SK-N-SH treated with all-trans-retinoic acid at 6 μM for 48 hours (cell line): Measurements from ENCODE around the gene PTTG2.

Experiments
- ARNTL ChIP-seq: fragments of 450-650 bp; formaldehyde crosslinking; IDR thresholded peaks from 2 replicates; pipeline ENCODE4 v1.5.0; 2020; ENCODE audit warnings: low read depth, mild to moderate bottlenecking, moderate library complexity, borderline replicate concordance
- BACH2 ChIP-seq: fragments of 250-450 bp; sonication (Bioruptor Pico); IDR thresholded peaks from 2 replicates; pipeline ENCODE4 v1.9.0; 2021; ENCODE audit warnings: mild to moderate bottlenecking, borderline replicate concordance
- RARB ChIP-seq: fragments of 250-450 bp; sonication (Bioruptor Pico); IDR thresholded peaks from 2 replicates; pipeline ENCODE4 v1.8.0; 2021; ENCODE audit warnings: mild to moderate bottlenecking, moderate library complexity
- ZC3H10 ChIP-seq: fragments of 250-450 bp; sonication (Bioruptor Pico); IDR thresholded peaks from 2 replicates; pipeline ENCODE4 v1.5.1; 2021; ENCODE audit warnings: mild to moderate bottlenecking, moderate library complexity
- ZFP30 ChIP-seq: fragments of 450-650 bp; formaldehyde crosslinking; IDR thresholded peaks from 2 replicates; pipeline ENCODE4 v1.5.0; 2022; ENCODE audit warnings: mild to moderate bottlenecking, moderate library complexity
- ZNF565 ChIP-seq: fragments of 450-650 bp; formaldehyde crosslinking; conservative IDR thresholded peaks from 2 replicates; pipeline ENCODE4 v1.5.0; 2020; ENCODE audit warnings: low read depth, mild to moderate bottlenecking, moderate library complexity
- TF ChIP-seq, protein P1 (sequence below): fragments of 250-450 bp; sonication (Bioruptor Pico); IDR thresholded peaks from 2 replicates; pipeline ENCODE4 v1.8.0; 2020; ENCODE audit warnings: mild to moderate bottlenecking, moderate library complexity, borderline replicate concordance
- TF ChIP-seq, protein P2 (sequence below): fragments of 250-450 bp; sonication (Bioruptor Pico); IDR thresholded peaks from 2 replicates; pipeline ENCODE4 v1.5.1; 2020; ENCODE audit warnings: low read depth, mild to moderate bottlenecking, moderate library complexity

DNA sequence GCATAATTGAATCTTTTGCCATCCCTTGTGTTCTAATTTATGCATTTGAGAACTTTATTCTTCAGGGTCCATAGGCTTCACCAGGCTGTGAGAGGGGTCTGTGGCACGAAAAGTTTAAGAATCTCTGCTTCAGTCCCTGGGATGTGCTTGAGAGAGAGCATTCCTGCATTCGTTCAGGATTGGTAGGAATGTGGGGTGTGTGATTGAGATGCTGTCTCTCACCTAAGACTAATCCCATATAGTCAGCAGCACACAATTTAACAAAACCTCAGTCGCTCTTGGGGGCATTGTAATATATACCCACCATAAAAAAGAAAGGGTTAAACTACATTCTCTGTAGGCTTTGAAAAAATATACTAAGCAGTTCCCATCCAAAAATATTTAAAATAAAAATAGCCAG, 41.7 kb downstream of the PTTG2 start:
- TF ChIP-seq ARNTL (CRISPR knock-in tag) (no peak), ZFP30 (CRISPR knock-in tag) (no peak), ZNF565 (CRISPR knock-in tag) (no peak), BACH2 (CRISPR knock-in tag) (no peak), RARB (CRISPR knock-in tag) (no peak), ZC3H10 (no peak)
- TF ChIP-seq, protein P1, sequence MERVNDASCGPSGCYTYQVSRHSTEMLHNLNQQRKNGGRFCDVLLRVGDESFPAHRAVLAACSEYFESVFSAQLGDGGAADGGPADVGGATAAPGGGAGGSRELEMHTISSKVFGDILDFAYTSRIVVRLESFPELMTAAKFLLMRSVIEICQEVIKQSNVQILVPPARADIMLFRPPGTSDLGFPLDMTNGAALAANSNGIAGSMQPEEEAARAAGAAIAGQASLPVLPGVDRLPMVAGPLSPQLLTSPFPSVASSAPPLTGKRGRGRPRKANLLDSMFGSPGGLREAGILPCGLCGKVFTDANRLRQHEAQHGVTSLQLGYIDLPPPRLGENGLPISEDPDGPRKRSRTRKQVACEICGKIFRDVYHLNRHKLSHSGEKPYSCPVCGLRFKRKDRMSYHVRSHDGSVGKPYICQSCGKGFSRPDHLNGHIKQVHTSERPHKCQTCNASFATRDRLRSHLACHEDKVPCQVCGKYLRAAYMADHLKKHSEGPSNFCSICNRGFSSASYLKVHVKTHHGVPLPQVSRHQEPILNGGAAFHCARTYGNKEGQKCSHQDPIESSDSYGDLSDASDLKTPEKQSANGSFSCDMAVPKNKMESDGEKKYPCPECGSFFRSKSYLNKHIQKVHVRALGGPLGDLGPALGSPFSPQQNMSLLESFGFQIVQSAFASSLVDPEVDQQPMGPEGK (CRISPR knock-in tag) = no peak
- TF ChIP-seq, protein P2, sequence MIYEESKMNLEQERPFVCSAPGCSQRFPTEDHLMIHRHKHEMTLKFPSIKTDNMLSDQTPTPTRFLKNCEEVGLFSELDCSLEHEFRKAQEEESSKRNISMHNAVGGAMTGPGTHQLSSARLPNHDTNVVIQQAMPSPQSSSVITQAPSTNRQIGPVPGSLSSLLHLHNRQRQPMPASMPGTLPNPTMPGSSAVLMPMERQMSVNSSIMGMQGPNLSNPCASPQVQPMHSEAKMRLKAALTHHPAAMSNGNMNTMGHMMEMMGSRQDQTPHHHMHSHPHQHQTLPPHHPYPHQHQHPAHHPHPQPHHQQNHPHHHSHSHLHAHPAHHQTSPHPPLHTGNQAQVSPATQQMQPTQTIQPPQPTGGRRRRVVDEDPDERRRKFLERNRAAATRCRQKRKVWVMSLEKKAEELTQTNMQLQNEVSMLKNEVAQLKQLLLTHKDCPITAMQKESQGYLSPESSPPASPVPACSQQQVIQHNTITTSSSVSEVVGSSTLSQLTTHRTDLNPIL = no peak
